SKM-1 treated with dmso at 0.1 percent for 144 hours (cell line): ENCODE results near the gene DNMT1.
"Not testable (repeated sequence)": the region's sequence is repeated elsewhere in the genome, so short reads cannot be mapped to it uniquely, and the experiment has no call there.

ENCODE experiments used
- DNase-seq: peaks from one replicate; lab custom pipeline; 2025; ENCODE audit not compliant: unreplicated experiment; lab: John Stamatoyannopoulos, UW

DNMT1 gene

DNA sequence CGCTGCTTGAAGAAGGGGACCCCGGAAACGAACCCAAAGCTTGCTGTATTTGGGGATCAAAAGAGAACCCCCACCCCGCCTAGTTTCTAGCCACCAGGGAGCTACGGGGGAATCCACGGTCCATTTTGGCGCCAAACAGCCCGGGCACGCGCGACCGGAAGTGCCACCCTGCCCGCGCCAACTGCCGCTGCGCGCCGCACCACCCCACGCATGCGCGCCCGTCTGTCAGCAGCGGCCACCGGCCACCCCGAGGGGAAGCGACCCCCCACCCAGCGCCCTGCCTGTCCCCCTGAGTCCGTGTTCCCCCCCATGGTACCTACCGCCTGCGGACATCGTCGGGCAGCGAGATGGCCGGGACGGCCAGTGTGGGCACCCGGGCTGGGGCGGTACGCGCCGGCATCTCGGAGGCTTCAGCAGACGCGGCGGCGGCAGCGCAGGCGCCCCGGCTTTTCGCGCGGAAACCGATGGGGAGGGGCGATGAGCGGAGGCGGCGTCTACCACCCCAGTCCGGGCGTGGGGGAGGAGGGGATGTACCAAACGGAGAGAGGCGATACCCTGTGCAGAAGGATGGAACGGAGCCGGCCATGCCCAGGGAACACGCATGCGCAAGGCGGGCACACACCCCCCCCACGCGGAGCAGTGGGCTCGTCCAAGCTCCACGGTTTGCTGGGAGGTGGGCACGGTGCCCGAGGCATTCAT lies at the start of gene DNMT1:
Gene DNMT1 (minus strand): TSS at position 454 of the 699 bp plus-strand sequence. CDS start 54 bp downstream, at position 400.
- peak; percentile 94 for DNase-seq

DNA sequence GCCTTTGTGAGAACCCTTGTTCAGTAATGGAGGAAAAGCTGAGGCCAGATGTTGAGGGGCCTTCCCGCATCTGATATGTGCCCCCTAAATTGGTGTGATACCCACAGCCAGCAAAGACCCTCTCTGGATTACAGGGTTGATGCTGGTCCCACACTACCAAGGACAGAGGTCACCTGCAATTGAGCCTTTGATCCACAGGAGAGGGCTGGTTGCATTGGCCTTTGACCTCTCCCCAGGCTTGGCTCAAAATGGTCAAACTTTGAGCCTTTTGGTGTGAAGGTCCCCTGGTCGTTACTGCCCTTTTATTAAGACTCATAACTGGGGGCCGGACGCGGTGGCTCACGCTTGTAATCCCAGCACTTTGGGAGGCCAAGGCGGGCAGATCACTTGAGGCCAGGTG lies 48.9 kb upstream of the DNMT1 start:
- no peak for DNase-seq

DNA sequence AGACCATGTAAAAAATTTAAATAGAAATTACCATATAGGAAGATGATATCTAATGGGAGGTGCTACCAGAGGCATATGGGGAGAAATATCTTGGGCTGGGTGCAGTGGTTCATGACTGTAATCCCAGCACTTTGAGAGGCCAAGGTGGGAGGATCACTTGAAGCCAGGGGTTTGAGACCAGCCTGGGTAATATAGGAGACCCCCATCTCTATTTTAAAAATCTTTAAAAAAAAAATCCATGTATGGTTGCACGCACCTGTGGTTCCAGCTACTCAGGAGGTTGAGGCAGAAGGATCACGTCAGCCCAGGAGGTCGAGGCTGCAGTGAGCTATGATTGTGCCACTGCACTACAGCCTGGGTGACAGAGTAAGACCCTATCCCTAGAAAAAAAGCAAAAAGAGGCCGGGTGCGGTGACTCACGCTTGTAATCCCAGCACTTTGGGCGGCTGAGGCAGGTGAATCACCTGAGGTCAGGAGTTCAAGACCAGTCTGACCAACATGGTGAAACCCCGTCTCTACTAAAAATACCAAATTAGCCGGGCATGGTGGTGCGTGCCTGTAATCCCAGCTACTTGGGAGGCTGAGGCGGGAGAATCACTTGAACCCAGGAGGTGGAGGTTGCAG lies 47.2 kb upstream of the DNMT1 start:
- DNase-seq: not testable (repeated sequence)

DNA sequence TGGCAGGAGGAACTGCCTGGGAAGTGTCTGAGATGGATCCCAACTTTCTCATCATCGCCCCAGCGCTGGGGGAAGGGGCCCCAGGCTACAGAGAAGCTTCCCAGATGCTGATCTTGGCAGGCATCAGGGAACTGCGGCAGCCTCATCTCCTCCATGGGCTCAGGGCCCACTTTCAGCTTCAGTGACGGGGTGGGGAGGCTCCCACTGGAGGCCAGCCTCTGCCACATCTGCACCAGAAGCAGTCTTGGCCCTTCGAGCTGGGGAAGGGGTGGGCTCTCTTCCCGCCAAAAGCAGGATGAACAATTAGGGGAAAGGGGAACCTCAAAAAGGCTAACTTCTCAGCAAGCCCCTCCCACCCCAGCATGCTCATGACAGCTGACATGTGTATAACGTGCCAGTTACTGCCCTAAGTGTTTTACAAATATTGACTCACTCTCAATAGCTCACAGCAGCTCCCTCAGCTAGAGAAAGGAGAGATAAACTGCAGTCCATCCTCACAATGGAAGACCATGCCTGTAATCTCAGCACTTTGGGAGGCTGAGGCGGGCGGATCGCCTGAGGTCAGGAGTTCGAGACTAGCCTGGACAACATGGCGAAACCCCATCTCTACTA lies 43.5 kb upstream of the DNMT1 start:
- DNase-seq: no peak

GRCh38 chr19:10237702-10238101 lies 42.9 kb upstream of the DNMT1 start:
- DNase-seq: no peak

- not testable (repeated sequence) for DNase-seq
Observed at GRCh38 chr19:10235409-10235808, 40.7 kb upstream of the DNMT1 start.

GRCh38 chr19:10235003-10235402 lies 40.2 kb upstream of the DNMT1 start:
- DNase-seq: no peak

DNA sequence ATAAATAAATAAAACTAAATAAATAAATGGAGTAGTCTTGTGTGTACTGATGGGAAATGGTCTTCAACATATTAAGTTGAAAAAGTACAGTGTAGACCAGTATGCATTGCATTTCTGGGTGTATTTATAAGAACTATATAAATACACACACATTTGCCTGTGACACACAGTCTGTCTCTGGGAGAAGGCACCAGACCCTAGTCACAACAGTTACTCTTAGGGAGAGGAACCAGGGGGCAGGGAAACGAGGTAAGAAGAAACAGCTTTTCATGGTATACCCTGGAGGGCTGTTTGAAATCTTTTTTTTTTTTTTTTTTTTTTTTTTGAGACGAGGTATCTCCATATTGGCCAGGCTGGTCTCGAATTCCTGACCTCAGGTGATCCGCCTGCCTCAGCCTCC lies 39.2 kb upstream of the DNMT1 start:
- no peak for DNase-seq

GRCh38 chr19:10231612-10232228 lies 37.0 kb upstream of the DNMT1 start:
- no peak for DNase-seq

DNA sequence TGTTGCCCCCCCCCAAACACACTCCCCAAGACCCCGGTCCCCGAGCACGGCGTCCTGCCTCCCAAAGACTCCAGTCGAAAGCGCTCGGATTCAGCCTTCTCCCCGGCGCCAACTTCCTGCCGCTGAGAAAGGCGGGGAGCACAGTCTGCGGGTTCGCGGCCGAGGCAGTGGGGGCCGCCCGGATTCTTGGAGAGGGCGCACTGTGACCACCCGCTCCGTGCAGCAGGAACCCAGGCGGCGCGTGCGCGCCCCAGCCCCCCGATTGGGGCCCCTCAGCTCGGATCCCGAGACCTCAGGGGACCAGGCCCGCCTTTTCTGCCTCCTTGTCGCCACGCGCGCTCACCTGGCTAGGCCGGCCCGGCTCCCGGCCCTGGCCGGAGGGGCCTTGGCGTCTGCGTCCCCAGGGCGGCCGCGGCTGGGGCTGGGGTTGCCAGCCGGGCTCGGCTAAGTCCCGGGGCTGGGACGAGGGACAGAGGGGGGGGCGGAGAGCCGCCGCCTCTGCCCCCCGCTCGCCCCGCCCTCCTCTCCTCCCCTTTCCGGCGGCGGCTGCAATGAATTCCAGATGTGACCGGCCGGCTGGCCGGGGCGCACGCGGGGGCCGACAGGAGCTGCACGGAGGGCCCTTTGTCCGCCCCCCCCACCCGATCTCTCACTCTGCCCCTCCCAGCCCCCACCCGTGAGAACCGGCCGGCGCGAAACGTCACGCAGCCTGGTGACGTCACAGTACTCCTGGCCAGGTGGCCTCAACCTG lies 36.3 kb upstream of the DNMT1 start, which contains the start of gene S1PR2:
Gene S1PR2 (minus strand): TSS at position 471 of the 751 bp plus-strand sequence. CDS start 6,426 bp downstream, outside the sequence.
- peak; percentile 51 for DNase-seq

GRCh38 chr19:10230173-10230860 lies 35.6 kb upstream of the DNMT1 start:
- no peak for DNase-seq

GRCh38 chr19:10228920-10229319 lies 34.2 kb upstream of the DNMT1 start:
- DNase-seq: peak; percentile 35

DNA sequence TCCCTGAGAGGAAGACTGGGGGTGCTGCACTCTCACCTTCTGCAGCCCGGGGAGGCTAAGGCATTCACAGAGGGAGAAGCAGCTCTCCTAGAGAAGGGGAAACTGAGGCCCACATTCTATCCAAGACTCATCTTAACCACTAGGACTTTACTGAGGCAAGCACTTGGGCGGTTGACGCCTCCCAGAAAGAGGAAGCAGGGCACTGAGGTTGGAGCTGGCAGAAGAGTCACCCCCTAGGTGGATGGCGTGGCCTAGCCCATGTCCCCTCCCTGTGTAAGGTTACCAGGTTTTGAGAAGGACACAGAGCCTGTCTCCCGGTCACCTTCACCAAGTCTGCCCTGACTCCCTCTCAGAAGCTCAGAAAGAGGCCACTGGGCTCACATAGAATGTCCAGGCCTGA lies 33.6 kb upstream of the DNMT1 start:
- DNase-seq: peak; percentile 49

- no peak for DNase-seq
Observed at GRCh38 chr19:10227026-10227971, 32.5 kb upstream of the DNMT1 start.

DNA sequence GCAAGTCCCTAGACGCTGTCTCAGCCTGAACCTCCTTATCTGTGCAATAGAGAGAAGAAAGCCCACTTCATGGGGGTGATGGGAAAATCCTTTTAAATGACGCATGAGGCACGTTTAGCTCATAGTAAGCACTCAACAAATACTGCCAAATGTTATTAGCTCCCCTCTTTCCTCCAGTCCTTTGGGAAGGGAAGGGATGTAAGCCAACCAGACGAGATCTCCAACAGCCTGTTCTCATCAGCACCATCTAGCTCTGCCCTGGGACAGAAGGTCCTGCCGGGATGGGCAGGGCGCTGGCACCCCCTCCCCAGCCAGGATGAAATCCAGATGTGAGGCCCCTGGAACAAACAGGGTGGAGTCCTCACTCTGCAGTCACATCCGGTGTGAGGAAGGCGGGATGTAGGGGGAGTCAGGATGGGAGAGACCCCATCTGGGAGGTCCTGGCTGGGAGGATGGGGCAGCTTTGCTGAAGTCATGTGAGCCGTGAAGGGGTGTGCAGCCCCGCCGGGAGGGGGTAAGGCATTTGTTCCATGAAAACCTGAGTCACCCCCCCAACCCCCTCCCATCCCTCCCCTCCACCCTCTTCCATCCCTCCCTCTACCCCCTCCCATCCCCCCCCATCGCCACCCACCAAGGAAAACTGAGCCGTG lies 31.7 kb upstream of the DNMT1 start:
- no peak for DNase-seq

DNA sequence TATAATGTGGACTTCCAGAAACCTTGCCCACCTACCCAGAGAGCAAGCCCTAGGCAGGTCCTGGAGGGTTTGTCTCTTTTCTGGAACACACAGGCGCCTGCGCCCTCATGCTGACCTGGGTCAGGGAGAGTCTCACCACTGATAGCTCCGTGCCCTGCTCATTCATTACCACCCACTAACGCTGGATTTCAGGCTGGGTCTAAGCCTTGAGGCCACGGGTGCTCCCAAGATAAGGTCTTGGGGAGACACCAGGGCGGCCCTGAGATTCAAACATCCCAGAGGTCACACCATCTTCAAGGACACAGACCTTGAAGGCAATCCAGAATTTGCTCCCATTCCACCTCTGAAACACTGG lies 31.2 kb upstream of the DNMT1 start:
- DNase-seq: no peak

DNA sequence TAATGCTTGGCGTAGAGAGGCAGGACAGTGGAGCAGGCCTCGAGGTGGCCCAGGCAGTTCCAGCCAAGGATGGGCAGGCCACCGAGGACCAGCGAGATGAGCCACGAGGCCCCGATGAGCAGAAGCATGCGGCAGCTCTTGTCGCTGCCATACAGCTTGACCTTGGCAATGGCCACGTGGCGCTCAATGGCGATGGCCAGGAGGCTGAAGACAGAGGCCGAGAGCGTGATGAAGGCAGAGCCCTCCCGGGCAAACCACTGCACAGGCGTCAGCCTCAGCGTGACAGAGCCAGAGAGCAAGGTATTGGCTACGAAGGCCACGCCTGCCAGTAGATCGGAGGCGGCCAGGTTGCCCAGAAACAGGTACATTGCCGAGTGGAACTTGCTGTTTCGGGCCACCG lies 29.6 kb upstream of the DNMT1 start:
- no peak for DNase-seq

- no peak for DNase-seq
Observed at GRCh38 chr19:10223488-10224213, 28.9 kb upstream of the DNMT1 start.
